HG03066 (cell line): ENCODE measurements around the gene KRT36.

Source experiments
- ATAC-seq: cut with Tn5 transposase; IDR thresholded peaks from one replicate; pipeline ENCODE4 v1.9.1; 2021; ENCODE audit warnings: low read depth; ENCODE audit not compliant: unreplicated experiment

Gene KRT36

DNA sequence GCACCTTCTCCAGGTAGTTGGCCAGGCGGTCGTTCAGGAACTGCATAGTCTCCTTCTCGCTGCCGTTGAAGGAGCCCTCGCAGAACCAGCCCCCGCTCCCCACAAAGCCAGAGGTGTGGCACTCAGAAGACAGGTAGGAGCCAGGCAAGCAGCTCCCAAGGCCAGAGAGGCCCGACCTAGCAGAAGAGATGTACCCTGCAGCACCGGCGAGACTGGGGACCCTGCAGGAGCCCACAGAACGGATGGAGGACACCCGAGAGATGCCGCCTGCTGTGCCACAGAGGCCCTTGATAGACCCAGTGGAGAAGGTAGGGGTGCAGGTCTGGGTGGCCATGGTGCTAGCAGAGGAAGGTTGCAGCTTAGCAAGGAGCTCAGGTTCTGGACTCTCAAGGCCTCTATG is at the start of gene KRT36:
TSS of gene KRT36 (minus strand) at position 380 of the 400 bp plus-strand sequence. CDS start at position 334, 46 bp downstream.
- no peak for ATAC-seq

DNA sequence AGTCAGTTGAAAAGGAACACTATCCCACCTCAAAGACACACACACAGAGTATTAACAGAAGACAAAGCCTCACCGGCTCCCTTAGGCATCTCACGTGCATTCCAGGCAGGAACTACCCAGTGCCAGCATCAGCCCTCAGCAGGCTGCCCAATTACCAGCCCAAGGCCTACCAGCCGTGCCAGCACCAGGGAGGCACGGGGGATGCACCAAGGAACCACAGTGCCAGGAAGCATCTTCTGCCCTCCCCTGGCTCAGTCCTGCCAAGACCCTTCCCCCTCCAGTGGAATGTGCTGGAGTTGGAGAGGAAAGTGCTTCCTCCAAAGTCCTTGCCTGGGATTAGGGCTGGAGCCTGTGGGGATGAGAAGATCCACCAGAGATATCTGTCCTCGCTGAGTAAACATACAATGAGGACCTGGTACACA is 49.4 kb upstream of the KRT36 start:
- no peak for ATAC-seq

- no peak for ATAC-seq
Measured at GRCh38 chr17:41538565-41538991, 48.9 kb upstream of the KRT36 start.

GRCh38 chr17:41537990-41538389 is 48.3 kb upstream of the KRT36 start:
- no peak for ATAC-seq

- no peak for ATAC-seq
Measured at GRCh38 chr17:41537614-41537954, 47.9 kb upstream of the KRT36 start.

GRCh38 chr17:41536741-41537613 is 47.3 kb upstream of the KRT36 start:
- no peak for ATAC-seq

DNA sequence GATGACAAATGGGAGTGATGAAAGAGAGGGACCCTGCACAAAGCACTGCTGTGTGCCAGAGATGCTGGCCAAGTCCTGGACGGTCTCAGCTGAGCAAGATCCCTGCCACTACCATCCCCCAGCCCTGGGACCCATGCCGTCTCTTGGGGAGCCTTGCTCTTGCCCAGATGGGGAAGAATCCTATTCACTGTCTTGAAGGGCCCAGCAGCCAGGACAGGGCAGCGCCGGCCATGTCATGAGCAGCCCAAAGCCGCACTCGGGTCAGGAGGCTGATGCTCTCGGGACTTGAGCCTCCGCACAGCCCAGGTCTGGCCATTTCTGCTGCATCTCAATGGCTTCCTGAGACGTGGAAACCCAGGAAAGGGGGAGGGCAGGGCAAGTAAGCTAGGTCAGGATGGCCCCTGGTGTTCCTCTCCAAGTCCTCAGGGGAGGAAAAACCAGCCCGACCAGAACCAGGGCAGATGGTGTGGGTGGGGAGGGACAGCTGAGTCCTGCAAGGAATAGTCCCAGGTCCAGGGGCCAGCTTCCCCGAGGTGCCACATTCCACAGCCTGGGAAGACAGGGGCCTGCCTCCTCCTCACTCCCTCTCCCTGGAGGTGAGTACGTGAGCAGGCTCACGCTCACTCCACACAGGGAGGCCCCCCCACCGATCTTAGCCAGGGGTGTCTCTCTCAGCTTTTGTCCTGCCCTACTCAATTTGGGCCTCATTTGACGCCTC is 46.2 kb upstream of the KRT36 start:
- no peak for ATAC-seq

DNA sequence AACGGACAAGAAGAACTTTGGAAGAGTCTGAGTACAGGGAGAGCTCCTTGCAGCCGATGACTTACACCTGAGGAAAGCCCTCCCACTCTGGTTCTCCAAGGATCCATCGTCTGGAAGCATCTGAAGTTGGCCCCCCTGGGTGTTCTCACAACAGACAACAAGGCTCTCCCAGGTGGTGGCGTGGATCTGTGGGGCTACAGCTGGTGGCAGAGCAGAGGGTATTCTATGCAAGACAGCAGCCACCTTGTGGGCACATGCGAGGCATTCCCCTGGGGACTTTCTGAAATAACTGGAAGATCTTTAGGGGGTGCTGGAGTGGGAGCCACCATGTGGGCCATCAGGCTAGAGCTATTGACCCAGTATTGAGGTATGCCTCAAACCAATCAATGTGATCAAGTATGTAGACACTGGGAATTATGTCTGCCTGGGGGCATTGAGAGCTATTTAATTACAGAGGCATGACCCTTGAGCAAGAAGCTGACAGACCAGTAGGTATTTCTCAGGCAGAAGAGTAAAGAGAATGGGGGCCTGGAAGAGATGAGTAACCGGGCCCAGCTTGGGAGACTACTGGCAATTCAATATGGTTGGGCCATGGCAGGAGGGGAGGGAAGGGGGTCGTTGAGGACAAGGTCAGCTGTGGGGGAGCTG is 45.3 kb upstream of the KRT36 start:
- no peak for ATAC-seq

DNA sequence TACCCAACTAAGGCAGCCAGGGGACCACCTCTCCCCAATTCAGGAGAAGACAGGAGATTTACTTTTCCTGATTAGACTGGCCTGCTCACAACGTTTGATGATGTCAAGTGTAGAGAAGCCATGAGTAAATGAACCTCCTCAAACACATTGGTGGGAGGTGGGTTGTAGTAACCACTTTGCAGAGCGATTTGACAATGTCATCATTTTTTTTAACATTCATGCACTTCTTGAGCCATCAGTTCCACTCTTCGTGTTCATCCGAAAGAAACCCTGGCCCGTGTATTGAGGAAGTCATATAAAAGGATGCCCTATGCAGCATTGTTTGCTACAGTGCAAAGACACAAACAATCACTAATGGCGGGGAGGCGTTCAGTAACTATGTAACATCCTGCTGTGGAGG is 43.9 kb upstream of the KRT36 start:
- no peak for ATAC-seq

GRCh38 chr17:41532947-41533570 is 43.3 kb upstream of the KRT36 start:
- ATAC-seq: no peak

GRCh38 chr17:41531993-41532392 is 42.3 kb upstream of the KRT36 start:
- ATAC-seq: no peak

DNA sequence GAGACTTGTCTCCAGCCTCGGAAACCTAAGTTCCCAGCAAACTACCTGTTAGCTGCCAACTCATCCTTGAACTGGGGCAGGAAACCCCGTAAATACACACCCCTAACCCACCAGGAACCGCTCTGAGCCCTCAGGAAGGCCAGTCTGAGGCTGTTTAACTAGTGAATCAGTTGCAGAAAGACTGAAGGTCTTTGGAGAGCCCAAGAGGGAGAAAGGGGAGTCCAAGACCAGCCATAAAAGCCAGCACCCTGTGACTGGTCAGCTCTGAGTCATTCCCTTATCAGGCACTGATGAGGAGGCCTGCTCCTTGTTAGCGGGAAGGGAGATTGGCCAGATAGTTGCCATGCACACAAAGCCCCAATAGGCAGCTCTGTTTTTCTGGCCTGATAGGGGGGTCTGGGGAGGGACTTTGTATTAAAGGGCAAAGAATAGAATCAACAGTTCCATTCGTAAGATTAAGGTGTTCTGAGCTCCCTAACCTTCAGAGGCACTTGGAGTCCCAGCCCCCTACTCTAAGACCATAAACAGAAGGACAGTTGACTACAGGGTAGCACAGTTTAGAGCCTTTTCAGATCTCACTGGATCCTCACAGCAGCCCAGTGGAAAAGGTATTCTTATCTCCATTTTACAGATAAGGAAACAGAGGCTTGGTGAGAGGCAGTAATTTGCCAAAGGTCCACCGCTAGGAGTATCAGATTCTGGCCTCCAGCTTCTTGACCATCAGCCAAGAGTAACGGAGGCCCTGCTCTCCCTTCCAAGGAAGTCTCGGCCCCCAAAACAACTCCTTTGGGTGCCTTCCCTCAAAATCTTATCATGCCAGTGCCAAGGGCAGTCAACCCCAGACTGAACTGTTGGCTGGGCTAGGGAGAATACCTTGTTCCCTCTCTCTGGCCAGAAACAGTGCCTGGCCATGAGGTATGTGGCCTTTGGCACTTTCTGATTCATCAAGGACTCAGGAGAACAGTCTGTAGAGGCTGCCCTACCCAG is 40.6 kb upstream of the KRT36 start:
- no peak for ATAC-seq

DNA sequence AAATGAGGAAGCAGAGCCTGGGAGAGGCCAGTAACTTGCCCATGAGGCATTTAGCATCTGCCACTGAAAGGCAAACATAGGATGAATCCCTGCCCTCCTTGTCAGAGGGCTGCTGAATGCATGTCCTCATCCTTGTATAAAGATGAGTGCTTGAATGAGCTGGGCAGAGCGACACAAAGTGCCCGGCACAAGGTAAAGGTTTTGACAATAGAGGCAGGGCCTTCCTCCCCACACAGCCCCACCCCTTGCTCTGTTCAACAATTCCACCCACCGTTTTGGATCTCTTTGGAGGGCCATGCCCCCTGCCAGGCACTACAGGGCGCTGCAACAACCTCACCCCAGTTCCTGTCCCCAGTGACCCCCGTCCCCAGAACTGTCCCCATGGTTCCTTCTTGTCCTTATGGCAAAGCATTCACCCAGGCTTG is 39.8 kb upstream of the KRT36 start:
- ATAC-seq: no peak

DNA sequence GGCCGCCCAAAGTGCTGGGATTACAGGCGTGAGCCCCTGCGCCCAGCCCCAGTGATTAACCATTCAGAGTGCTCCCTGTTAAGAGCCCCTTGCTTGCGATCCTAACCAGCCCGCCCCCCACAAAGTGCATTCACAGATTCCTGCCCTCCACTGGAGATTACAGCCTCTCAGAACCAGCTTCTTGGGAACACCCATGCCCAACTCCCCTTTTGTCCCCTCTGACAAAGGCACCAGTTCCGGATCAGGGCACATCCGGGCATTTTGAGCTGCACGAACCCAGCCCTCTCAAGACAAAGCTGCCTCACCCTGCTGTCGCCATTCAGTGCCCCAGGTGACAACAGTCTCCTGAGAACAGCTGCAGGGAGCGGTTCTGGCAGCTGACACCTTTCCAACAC is 39.2 kb upstream of the KRT36 start:
- no peak for ATAC-seq

DNA sequence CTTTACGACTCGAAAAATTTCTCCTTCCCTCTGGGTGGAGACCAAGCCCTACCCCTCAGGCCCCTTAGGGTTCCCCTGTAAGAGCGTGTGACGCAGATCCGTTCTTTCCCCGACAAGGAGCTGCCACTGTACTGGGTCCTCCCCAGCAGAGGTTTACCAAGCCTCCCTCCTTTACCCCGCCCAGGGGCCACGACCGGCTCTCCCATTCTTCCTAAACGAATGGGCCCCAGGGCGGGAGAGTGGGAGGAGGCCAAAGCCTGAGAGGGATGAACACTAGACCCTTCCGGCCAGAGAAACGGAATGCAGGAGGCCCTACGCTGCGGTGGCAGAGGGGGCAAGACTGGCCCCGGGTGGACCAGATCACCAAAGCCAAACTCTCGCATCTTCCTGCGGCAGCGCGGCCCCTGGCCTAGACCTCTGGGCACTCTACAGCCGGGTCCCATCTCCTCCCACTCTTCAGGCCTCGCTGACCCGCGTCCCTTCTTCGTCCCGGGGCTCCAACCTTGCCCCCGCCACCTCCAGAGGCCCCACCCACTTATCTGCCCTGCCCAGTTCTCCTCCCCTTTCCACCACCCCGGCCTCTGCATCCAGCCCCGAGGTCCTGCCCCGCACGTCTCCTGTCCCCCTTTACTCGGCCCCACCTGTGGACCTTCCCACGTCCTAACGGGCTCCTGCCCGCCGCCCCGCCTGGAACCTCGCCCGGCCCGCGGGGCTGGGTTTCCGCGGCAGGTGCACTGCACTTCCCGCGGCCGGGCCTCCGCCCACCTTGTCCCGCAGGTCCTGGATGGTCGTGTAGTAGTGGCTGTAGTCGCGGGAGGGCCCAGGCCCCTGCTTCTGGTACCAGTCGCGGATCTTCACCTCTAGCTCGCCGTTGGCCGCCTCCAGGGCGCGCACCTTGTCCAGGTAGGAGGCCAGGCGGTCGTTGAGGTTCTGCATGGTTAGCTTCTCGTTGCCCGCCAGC is 37.6 kb upstream of the KRT36 start:
- no peak for ATAC-seq

DNA sequence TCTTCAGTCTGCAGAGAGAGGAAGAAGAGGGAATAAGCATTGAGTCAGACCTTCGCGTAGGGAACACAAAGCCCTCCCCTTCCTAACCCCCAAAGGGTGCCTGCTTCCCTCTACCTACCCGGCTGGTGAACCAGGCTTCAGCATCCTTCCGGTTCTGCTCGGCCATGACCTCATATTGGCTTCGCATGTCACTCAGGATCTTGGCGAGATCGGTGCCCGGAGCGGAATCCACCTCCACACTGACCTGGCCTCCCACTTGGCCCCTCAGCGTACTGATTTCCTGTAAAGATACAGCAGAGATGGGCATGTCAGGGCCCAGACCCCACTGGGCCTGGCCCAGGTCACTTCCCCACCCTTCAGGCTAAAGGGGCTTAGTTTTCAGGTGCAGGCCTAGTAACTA is 34.6 kb upstream of the KRT36 start:
- no peak for ATAC-seq

- no peak for ATAC-seq
Measured at GRCh38 chr17:41523787-41524186, 34.1 kb upstream of the KRT36 start.

DNA sequence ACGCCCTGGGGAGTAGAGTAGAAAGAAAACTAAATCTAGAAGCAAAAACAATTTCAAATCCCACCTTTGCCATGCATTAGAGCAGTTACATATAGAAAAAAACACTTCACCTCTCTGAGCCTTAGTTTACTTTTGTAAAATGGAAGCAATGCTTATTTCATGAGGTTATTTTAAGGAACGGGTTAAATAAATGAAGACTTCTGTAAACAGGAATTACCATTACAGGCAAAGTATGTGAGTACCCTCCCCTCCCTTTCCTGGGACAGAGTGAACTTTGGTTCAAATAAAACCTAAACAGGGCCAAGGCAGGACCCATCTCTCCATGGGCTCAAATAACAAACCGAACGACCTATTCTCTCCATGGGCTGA is 33.5 kb upstream of the KRT36 start:
- no peak for ATAC-seq
